ENCODE results near the gene PAK5. TPM values are rescaled to one million over a fixed set of nuclear protein-coding genes. Genes with fewer than 3 reads are reported as not detected.

Gene PAK5
- total RNA-seq, 1 experiment from 2014 or later: not detected

DNA sequence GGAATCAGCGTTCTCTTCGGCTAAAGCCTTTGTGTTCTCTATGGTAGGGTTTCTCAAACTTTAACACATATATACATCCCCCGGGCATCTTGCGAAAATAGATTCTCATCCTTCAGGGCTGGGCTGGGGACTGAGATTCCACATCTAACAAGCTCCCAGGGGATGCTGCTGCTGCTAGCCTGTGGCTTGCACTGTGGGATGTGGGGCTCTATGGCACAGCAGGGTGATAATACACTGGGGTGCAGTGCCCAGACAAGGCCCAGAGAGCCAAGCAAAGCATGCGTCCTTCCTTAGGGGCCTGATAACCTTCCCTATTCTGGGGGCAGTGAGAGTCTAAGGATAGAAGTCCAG, 222.4 kb downstream of the PAK5 start:
- Histone ChIP-seq H3K9me3 (ENCODE audit: control insufficient read depth, insufficient read depth, low read depth, low read length) (no peaks in the 10 kb centered on the region), H3K27ac (ENCODE audit: low read length) (no peak overlapping the region), H3K27me3 (ENCODE audit: control insufficient read depth, insufficient read depth, low read length) (no peaks in the 10 kb centered on the region), H3K4me1 (ENCODE audit: control insufficient read depth, insufficient read depth, low read length) (0 out of 2 replicates have a peak, but pooled peaks cover 2% of the 10 kb centered on the region), H3K36me3 (ENCODE audit: control insufficient read depth, insufficient read depth, low read length) (no peaks in the 10 kb centered on the region), H3K4me3 (ENCODE audit: low read depth in 2 of 2, low read length in 2 of 2) (no peak overlapping the region)
- TF ChIP-seq, protein P1, sequence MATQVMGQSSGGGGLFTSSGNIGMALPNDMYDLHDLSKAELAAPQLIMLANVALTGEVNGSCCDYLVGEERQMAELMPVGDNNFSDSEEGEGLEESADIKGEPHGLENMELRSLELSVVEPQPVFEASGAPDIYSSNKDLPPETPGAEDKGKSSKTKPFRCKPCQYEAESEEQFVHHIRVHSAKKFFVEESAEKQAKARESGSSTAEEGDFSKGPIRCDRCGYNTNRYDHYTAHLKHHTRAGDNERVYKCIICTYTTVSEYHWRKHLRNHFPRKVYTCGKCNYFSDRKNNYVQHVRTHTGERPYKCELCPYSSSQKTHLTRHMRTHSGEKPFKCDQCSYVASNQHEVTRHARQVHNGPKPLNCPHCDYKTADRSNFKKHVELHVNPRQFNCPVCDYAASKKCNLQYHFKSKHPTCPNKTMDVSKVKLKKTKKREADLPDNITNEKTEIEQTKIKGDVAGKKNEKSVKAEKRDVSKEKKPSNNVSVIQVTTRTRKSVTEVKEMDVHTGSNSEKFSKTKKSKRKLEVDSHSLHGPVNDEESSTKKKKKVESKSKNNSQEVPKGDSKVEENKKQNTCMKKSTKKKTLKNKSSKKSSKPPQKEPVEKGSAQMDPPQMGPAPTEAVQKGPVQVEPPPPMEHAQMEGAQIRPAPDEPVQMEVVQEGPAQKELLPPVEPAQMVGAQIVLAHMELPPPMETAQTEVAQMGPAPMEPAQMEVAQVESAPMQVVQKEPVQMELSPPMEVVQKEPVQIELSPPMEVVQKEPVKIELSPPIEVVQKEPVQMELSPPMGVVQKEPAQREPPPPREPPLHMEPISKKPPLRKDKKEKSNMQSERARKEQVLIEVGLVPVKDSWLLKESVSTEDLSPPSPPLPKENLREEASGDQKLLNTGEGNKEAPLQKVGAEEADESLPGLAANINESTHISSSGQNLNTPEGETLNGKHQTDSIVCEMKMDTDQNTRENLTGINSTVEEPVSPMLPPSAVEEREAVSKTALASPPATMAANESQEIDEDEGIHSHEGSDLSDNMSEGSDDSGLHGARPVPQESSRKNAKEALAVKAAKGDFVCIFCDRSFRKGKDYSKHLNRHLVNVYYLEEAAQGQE (IDR thresholded peaks at IDR 0.05; ENCODE audit: insufficient read depth in 1 of 2, low read depth in 2 of 2, low read length in 1 of 2): no peak
- no peak for TF ChIP-seq TCF7L2 (IDR thresholded peaks at IDR 0.05; ENCODE audit: low read depth, low read length)
- no peak for TF ChIP-seq SIN3A (IDR thresholded peaks at IDR 0.05; ENCODE audit: borderline replicate concordance, insufficient read depth, low read depth, low read length)
- TF ChIP-seq POLR2AphosphoS5 (IDR thresholded peaks at IDR 0.05; ENCODE audit: low read depth, low read length): no peak
- TF ChIP-seq, protein P2, sequence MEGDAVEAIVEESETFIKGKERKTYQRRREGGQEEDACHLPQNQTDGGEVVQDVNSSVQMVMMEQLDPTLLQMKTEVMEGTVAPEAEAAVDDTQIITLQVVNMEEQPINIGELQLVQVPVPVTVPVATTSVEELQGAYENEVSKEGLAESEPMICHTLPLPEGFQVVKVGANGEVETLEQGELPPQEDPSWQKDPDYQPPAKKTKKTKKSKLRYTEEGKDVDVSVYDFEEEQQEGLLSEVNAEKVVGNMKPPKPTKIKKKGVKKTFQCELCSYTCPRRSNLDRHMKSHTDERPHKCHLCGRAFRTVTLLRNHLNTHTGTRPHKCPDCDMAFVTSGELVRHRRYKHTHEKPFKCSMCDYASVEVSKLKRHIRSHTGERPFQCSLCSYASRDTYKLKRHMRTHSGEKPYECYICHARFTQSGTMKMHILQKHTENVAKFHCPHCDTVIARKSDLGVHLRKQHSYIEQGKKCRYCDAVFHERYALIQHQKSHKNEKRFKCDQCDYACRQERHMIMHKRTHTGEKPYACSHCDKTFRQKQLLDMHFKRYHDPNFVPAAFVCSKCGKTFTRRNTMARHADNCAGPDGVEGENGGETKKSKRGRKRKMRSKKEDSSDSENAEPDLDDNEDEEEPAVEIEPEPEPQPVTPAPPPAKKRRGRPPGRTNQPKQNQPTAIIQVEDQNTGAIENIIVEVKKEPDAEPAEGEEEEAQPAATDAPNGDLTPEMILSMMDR (IDR thresholded peaks at IDR 0.05): no peak
- ATAC-seq: no peak
- in situ Hi-C loops (cut with HindIII; ENCODE audit: low pct_unique_long_range_greater_than_20kb, low sequenced_read_pairs) (no loop called here), intact Hi-C loops (cut with micrococcal nuclease; ENCODE audit: unreplicated experiment) (loop anchor here (2.0 to 10.0 kb wide), 3 partner anchors 296 to 1926 kb away; no protein-coding TSS in a partner anchor)
- DNase-seq (ENCODE audit: low read depth, low spot score): no peak
- BruUV-seq (replicated peaks): no TSS peak
- ChIA-PET POLR2A (no interaction called here), CTCF (interaction anchor here (0.6 to 2.0 kb wide), 4 partner anchors 208 to 1058 kb away, joined by 3 to 8 read pairs (median 4); no protein-coding TSS in a partner anchor)

DNA sequence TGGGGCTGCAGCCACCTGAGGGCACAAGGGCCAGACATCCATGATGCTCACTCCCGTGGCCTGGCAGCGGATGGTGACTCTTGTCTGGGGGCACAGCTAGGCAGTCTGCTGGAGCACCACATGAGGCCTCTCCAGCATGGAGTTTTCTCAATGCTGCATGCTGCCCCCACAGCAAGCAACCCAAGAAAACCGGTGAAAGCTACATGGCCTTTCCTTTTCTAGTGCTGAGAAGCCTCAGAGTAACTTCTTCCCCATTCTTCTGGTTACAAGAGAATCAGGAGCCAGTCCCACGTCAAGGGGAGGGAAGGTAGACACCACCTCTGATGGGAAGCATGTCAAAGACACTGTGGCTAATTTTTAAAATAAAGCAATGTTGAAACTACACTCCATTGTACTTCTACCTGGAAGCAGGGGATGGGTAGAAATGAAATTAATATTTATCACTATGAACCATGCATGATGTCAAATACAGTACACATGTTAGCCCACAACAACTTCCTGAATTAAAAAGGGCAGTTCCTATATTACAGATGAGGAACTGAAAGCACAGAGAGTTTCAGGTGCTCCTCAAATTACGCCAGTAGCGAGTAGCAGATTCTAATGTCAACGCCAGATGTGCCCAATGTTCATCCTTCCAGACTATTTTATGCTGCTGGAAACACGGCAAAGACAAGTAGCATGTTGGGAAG, 223.0 kb downstream of the PAK5 start:
- ChIA-PET CTCF (no interaction called here), POLR2A (no interaction called here)
- ATAC-seq (no peak), DNase-seq (ENCODE audit: low read depth, low spot score) (no peak)
- H3K9me3 ChIP-seq (ENCODE audit: control insufficient read depth, insufficient read depth, low read depth, low read length): no peaks in the 10 kb centered on the region
- no TSS peak for BruUV-seq (replicated peaks)
- no peaks in the 10 kb centered on the region for H3K36me3 ChIP-seq (ENCODE audit: control insufficient read depth, insufficient read depth, low read length)
- TF ChIP-seq, protein P1 (IDR thresholded peaks at IDR 0.05; ENCODE audit: insufficient read depth in 1 of 2, low read depth in 2 of 2, low read length in 1 of 2): no peak
- TF ChIP-seq TCF7L2 (IDR thresholded peaks at IDR 0.05; ENCODE audit: low read depth, low read length) (no peak), POLR2AphosphoS5 (IDR thresholded peaks at IDR 0.05; ENCODE audit: low read depth, low read length) (no peak), SIN3A (IDR thresholded peaks at IDR 0.05; ENCODE audit: borderline replicate concordance, insufficient read depth, low read depth, low read length) (no peak)
- TF ChIP-seq, protein P2 (IDR thresholded peaks at IDR 0.05): no peak
- intact Hi-C loops (cut with micrococcal nuclease; ENCODE audit: unreplicated experiment) (loop anchor here (2.0 to 10.0 kb wide), 3 partner anchors 297 to 1926 kb away; no protein-coding TSS in a partner anchor), in situ Hi-C loops (cut with HindIII; ENCODE audit: low pct_unique_long_range_greater_than_20kb, low sequenced_read_pairs) (no loop called here)
- no peak overlapping the region for H3K4me3 ChIP-seq (ENCODE audit: low read depth in 2 of 2, low read length in 2 of 2)
- H3K4me1 ChIP-seq (ENCODE audit: control insufficient read depth, insufficient read depth, low read length): 0 out of 2 replicates have a peak, but pooled peaks cover 2% of the 10 kb centered on the region
- no peak overlapping the region for H3K27ac ChIP-seq (ENCODE audit: low read length)
- no peaks in the 10 kb centered on the region for H3K27me3 ChIP-seq (ENCODE audit: control insufficient read depth, insufficient read depth, low read length)

All from Panc1 (cell line).